GM23338 (cell line): ENCODE measurements around the gene RHOBTB3.

Experiments used
- CREB1 ChIP-seq: fragments of 250-450 bp; sonication (Bioruptor Pico); IDR thresholded peaks from 2 replicates; pipeline ENCODE4 v1.5.0; 2020; ENCODE audit warnings: low read depth, mild to moderate bottlenecking, moderate library complexity
- CTCF ChIP-seq, 2 experiments: fragments of 200-600 bp in 1 of 2; sonication (generic) in 1 of 2; conservative IDR thresholded peaks; 2 replicates each; pipeline versions ENCODE4 v1.5.1 to v1.6.1; 2016 to 2017; ENCODE audit warnings: antibody characterized with exemption in 2 of 2, low read depth in 2 of 2, mild to moderate bottlenecking in 2 of 2, moderate library complexity in 1 of 2
- ETS1 ChIP-seq: IDR thresholded peaks from 2 replicates; pipeline ENCODE4 v1.6.1; 2016; ENCODE audit warnings: antibody characterized with exemption
- EZH2 ChIP-seq: fragments of 200-600 bp; sonication (generic); IDR thresholded peaks from one replicate; pipeline ENCODE4 v1.8.0; 2017; ENCODE audit warnings: antibody characterized with exemption, mild to moderate bottlenecking, low read depth; ENCODE audit not compliant: unreplicated experiment
- EZH2phosphoT487 ChIP-seq: fragments of 200-600 bp; sonication (generic); IDR thresholded peaks from one replicate; pipeline ENCODE4 v1.8.1; 2018; ENCODE audit warnings: antibody characterized with exemption; ENCODE audit not compliant: unreplicated experiment
- JUNB ChIP-seq: IDR thresholded peaks from one replicate; pipeline ENCODE4 v1.6.1; 2016; ENCODE audit warnings: antibody characterized with exemption; ENCODE audit not compliant: unreplicated experiment
- NANOG ChIP-seq: IDR thresholded peaks from 2 replicates; pipeline ENCODE4 v1.6.1; 2016; ENCODE audit warnings: antibody characterized with exemption, borderline replicate concordance
- POLR2AphosphoS5 ChIP-seq: IDR thresholded peaks from 2 replicates; pipeline ENCODE4 v1.6.1; 2016; ENCODE audit warnings: antibody characterized with exemption, low read depth
- REST ChIP-seq: IDR thresholded peaks from one replicate; pipeline ENCODE4 v1.6.1; 2018; ENCODE audit warnings: antibody characterized with exemption; ENCODE audit not compliant: unreplicated experiment
- STAT1 ChIP-seq: IDR thresholded peaks from one replicate; pipeline ENCODE4 v1.6.1; 2016; ENCODE audit warnings: antibody characterized with exemption; ENCODE audit not compliant: unreplicated experiment
- ZNF114 ChIP-seq: fragments of 250-450 bp; sonication (Bioruptor Pico); IDR thresholded peaks from 2 replicates; pipeline ENCODE4 v1.5.0; 2020; ENCODE audit warnings: mild to moderate bottlenecking, moderate library complexity
- ZNF331 ChIP-seq: fragments of 250-450 bp; sonication (Bioruptor Pico); IDR thresholded peaks from 2 replicates; pipeline ENCODE4 v1.5.0; 2020; ENCODE audit warnings: low read depth, mild to moderate bottlenecking, moderate library complexity
- ZNF462 ChIP-seq: fragments of 250-450 bp; sonication (Bioruptor Pico); IDR thresholded peaks from 2 replicates; pipeline ENCODE4 v1.5.0; 2020; ENCODE audit warnings: mild to moderate bottlenecking, moderate library complexity

- TF ChIP-seq POLR2AphosphoS5: no peak
- TF ChIP-seq CTCF (conservative IDR thresholded peaks at IDR 0.05; ENCODE audit: low read depth in 2 of 2): no peak
- TF ChIP-seq REST: no peak
- TF ChIP-seq EZH2: no peak
- TF ChIP-seq NANOG: no peak
- no peak for TF ChIP-seq EZH2phosphoT487
- no peak for TF ChIP-seq JUNB
- TF ChIP-seq CREB1: no peak
- no peak for TF ChIP-seq ZNF114 (CRISPR knock-in tag)
- no peak for TF ChIP-seq ZNF462 (CRISPR knock-in tag)
- TF ChIP-seq ETS1: no peak
- no peak for TF ChIP-seq ZNF331 (CRISPR knock-in tag)
- TF ChIP-seq STAT1: no peak
These were observed 46.8 kb upstream of the RHOBTB3 start for GRCh38 chr5:95684361-95684760.
